C4-2B (cell line): Measurements from ENCODE around the gene SMG6.

Experiments
- CTCF ChIP-seq: fragments of 450-650 bp; conservative IDR thresholded peaks from 2 replicates; pipeline ENCODE4 v1.5.1; 2017; ENCODE audit warnings: mild to moderate bottlenecking
- ZFX ChIP-seq: fragments of 450-650 bp; IDR thresholded peaks from 2 replicates; pipeline ENCODE4 v1.6.1; 2017

GRCh38 chr17:2011411-2012371, 291.9 kb downstream of the SMG6 start:
- TF ChIP-seq CTCF (no peak), ZFX (no peak)
